Memory B cell (primary cell): ENCODE data around the gene ZG16.
A peak's percentile ranks its signal among the peaks of the same experiment; 100 is the strongest.
"Not testable (repeated sequence)": the region's sequence is repeated elsewhere in the genome, so short reads cannot be mapped to it uniquely, and the experiment has no call there.

Experiments
- ATAC-seq: fragments of 150-1000 bp; cut with Tn5 transposase; 2 replicates; pipeline ENCODE4 v1.10.0; 2021; ENCODE audit warnings: low read depth, mild to moderate bottlenecking, moderate library complexity
- DNase-seq, 2 donors: peaks; one replicate each; pipeline ENCODE4 v3.0.0; 2022; ENCODE audit warnings: low spot score in 2 of 2
- H3K27ac Mint-ChIP-seq: one replicate; pipeline ENCODE4 v1.8.0; 2022; ENCODE audit warnings: mild to moderate bottlenecking, moderate library complexity, mixed read lengths
- H3K27me3 Mint-ChIP-seq: one replicate; pipeline ENCODE4 v1.8.0; 2022; ENCODE audit warnings: mixed read lengths
- H3K36me3 Mint-ChIP-seq: one replicate; pipeline ENCODE4 v1.8.0; 2022; ENCODE audit warnings: mild to moderate bottlenecking, mixed read lengths
- H3K4me1 Mint-ChIP-seq: one replicate; pipeline ENCODE4 v1.8.0; 2022; ENCODE audit warnings: mixed read lengths
- H3K4me3 Mint-ChIP-seq: one replicate; pipeline ENCODE4 v1.8.0; 2022; ENCODE audit warnings: mild to moderate bottlenecking, moderate library complexity, mixed read lengths
- H3K9me3 Mint-ChIP-seq: one replicate; pipeline ENCODE4 v1.8.0; 2022; ENCODE audit warnings: mixed read lengths

Gene ZG16

GRCh38 chr16:29784901-29785500, 6.9 kb downstream of the ZG16 start:
- peak; percentile 63 to 71 for DNase-seq
- peak; percentile 97 for ATAC-seq
- peaks cover 9% of the 10 kb centered on the region for H3K4me1 Mint-ChIP-seq
- H3K4me3 Mint-ChIP-seq, result peak overlapping the region; percentile 80
- H3K36me3 Mint-ChIP-seq, result no peaks in the 10 kb centered on the region
- no peaks in the 10 kb centered on the region for H3K9me3 Mint-ChIP-seq
- H3K27ac Mint-ChIP-seq, result no peak overlapping the region
- no peaks in the 10 kb centered on the region for H3K27me3 Mint-ChIP-seq

DNA sequence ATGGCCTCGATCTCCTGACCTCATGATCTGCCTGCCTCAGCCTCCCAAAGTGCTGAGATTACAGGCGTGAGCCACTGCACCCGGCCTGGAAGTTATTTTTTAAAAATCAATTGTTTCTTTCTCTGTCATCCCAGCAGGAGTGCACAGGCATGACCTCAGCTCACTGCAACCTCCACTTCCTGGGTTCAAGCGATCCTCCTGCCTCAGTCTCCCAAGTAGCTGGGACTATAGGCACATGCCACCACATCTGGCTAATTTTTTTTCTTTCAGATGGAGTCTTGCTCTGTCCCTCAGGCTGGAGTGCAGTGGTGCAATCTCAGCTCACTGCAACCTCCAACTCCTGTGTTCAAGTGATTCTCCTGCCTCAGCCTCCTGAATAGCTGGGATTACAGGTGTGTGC, 9.1 kb downstream of the ZG16 start:
- H3K36me3 Mint-ChIP-seq, H3K4me3 Mint-ChIP-seq, DNase-seq, H3K9me3 Mint-ChIP-seq, H3K27me3 Mint-ChIP-seq, ATAC-seq, H3K27ac Mint-ChIP-seq: not testable (repeated sequence)
- peaks cover 25% of the 10 kb centered on the region for H3K4me1 Mint-ChIP-seq

- Mint-ChIP-seq H3K4me1 (peaks cover 37% of the 10 kb centered on the region), H3K36me3 (peaks cover 6% of the 10 kb centered on the region), H3K27ac (peak overlapping the region; percentile 91), H3K9me3 (no peaks in the 10 kb centered on the region), H3K27me3 (no peaks in the 10 kb centered on the region), H3K4me3 (peak overlapping the region; percentile 90)
- ATAC-seq (no peak), DNase-seq (no peak)
Measured at GRCh38 chr16:29789775-29790182, 11.7 kb downstream of the ZG16 start.

DNA sequence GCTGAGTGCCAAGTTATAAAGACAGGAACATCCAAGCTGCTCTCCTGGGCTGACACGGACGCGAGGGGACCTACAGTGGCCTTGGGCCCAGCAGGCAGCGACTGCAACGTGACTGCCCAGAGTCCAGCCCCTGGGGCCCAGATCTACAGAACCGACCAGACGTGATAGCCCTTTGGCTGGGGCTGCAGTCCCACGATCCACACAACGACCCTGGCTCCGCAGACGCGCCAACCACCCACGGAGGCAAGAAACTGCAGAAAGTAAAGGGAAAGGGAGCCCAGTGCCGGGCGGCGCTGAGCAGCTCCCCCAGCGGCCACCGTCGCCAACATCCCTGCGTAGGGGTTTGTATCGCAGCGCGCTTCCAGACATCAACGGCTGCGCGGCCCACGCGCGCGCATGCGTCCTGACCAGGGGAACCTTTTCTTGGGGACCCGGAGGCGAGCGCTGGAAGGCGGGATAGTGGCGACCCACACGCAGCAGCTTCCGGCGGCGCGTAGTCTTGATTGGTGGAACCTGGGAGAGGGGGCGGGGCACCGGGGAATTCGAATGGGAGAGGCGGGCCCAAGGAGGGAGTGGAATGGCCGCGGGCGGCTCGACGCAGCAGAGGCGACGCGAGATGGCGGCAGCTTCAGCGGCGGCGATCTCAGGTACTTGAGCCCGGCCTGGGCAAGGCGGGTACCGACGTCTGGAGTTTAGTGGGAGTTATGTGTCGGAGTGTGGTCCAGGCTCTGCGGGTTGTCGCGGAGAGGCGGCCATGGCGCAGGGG, 12.3 kb downstream of the ZG16 start, which contains the start of gene KIF22:
KIF22 (plus strand) TSS at position 569 of the 766 bp plus-strand sequence; CDS start at position 578, 9 bp downstream.
- peak; percentile 97 to 100 for DNase-seq
- Mint-ChIP-seq H3K4me3 (peak within 1 kb of the TSS; percentile 90), H3K36me3 (peaks cover 6% of the 10 kb centered on the region), H3K27me3 (no peaks in the 10 kb centered on the region), H3K27ac (peak within 1 kb of the TSS; percentile 91), H3K9me3 (no peaks in the 10 kb centered on the region), H3K4me1 (peaks cover 33% of the 10 kb centered on the region)
- peak; percentile 91 for ATAC-seq

- H3K36me3 Mint-ChIP-seq, result peaks cover 6% of the 10 kb centered on the region
- H3K4me3 Mint-ChIP-seq, result peak overlapping the region; percentile 90
- H3K9me3 Mint-ChIP-seq, result no peaks in the 10 kb centered on the region
- no peak for DNase-seq
- peak overlapping the region; percentile 91 for H3K27ac Mint-ChIP-seq
- no peak for ATAC-seq
- H3K4me1 Mint-ChIP-seq, result peaks cover 28% of the 10 kb centered on the region
- no peaks in the 10 kb centered on the region for H3K27me3 Mint-ChIP-seq
Measured at GRCh38 chr16:29790949-29791844, 13.1 kb downstream of the ZG16 start.

DNA sequence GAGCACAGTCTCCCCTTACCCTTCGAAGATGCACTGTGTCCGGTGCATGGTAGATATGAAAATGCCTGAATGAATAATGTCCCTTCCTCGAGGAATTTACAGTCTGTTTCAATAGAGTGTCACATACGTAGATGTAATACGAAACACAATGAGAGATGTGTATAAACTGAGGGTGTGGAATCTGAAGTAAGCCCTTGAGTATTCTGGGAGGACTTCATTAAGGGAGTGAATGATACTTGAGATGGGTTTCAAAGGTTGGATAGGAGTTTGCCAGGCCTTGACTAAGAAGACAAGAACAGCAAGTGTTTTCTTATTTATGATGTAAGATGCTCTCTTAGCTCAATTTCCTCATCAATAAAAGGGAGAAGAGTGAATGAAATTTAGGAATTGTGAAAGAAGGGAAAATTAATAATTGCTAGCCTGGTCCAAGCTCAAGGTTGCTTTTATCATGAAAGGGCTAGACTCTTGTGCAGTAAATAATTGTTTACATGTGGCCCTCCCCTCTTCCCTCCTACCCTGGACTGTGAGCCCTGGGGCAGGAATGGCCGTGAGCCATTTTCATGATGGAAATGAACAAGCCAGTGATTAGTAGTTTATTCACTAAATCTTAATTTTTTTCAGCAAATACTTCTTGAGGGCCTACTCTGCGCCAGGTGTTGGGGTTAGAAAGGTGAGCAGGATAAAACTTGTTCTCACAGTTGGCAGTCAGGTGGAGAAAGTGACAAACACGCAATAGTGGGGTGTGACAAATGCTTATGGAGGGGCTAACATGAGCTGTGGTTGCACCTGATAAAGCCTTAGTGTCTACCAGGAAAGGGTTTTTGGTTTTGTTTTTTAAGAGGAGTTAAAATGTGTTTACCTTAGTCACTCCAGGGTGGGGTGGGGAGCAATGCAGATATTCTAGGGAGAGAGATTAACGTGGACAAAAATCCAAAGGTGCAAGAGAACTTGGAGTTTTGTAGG, 14.1 kb downstream of the ZG16 start:
- no peaks in the 10 kb centered on the region for H3K9me3 Mint-ChIP-seq
- peak overlapping the region; percentile 91 for H3K27ac Mint-ChIP-seq
- ATAC-seq, result no peak
- peaks cover 30% of the 10 kb centered on the region for H3K4me1 Mint-ChIP-seq
- H3K36me3 Mint-ChIP-seq, result peaks cover 8% of the 10 kb centered on the region
- H3K4me3 Mint-ChIP-seq, result peak overlapping the region; percentile 90
- no peaks in the 10 kb centered on the region for H3K27me3 Mint-ChIP-seq
- no peak for DNase-seq

DNA sequence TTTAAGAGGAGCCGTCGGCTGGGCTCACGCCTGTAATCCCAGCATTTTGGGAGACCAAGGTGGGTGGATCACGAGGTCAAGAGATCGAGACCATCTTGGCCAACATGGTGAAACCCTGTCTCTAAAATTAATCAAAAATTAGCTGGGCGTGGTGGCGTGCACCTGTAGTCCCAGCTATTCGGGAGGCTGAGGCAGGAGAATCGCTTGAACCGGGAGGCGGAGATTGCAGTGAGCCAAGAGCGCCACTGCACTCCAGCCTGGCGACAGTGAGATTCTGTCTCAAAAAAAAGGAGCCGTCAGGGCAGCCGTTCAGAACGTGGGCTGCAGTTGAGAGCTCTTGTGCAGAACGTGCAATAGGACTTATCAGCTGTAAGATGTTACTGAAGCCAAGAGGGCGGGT, 15.1 kb downstream of the ZG16 start:
- not testable (repeated sequence) for ATAC-seq, H3K4me3 Mint-ChIP-seq

DNA sequence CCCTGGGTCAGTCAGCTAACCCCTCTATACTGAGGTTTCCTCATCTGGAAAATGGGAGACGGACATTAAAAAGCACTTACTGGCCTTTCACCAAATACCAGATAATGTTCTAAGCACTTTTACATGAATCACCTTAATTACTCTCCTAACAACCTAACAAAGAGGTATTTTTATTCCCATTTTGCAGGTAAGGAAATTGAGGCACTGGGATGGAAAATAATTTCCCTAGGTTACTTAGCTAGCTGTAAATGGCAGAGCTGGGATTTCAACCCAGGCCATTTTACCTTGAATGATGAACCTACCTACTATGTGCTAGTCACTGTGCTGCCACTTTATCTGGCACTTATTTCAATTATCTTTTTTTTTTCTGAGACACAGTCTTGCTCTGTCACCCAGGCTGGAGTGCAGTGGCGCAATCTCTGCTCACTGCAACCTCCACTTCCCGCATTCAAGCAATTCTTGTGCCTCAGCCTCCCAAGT, 16.2 kb downstream of the ZG16 start:
- H3K9me3 Mint-ChIP-seq, result no peaks in the 10 kb centered on the region
- H3K27me3 Mint-ChIP-seq, result no peaks in the 10 kb centered on the region
- H3K36me3 Mint-ChIP-seq, result peaks cover 18% of the 10 kb centered on the region
- DNase-seq (no peak), ATAC-seq (no peak)
- H3K4me3 Mint-ChIP-seq, result no peak overlapping the region
- H3K27ac Mint-ChIP-seq, result no peak overlapping the region
- peaks cover 30% of the 10 kb centered on the region for H3K4me1 Mint-ChIP-seq

More for the DNA sequence above, 15.1 kb downstream of the ZG16 start:
- not testable (repeated sequence) for DNase-seq, H3K9me3 Mint-ChIP-seq, H3K27ac Mint-ChIP-seq, H3K27me3 Mint-ChIP-seq
- Mint-ChIP-seq H3K4me1 (peaks cover 30% of the 10 kb centered on the region), H3K36me3 (peaks cover 11% of the 10 kb centered on the region)

- H3K27ac Mint-ChIP-seq, result peak overlapping the region; percentile 1
- peaks cover 13% of the 10 kb centered on the region for H3K36me3 Mint-ChIP-seq
- H3K9me3 Mint-ChIP-seq, result no peaks in the 10 kb centered on the region
- DNase-seq (no peak), ATAC-seq (no peak)
- no peaks in the 10 kb centered on the region for H3K27me3 Mint-ChIP-seq
- H3K4me1 Mint-ChIP-seq, result peaks cover 16% of the 10 kb centered on the region
- no peak overlapping the region for H3K4me3 Mint-ChIP-seq
Measured at GRCh38 chr16:29802416-29802935, 24.4 kb downstream of the ZG16 start.

GRCh38 chr16:29804020-29804419, 26.0 kb downstream of the ZG16 start:
- Mint-ChIP-seq H3K36me3 (peaks cover 6% of the 10 kb centered on the region), H3K27ac (peak overlapping the region; percentile 98), H3K9me3 (no peaks in the 10 kb centered on the region), H3K27me3 (no peaks in the 10 kb centered on the region), H3K4me3 (peak overlapping the region; percentile 100), H3K4me1 (peaks cover 28% of the 10 kb centered on the region)
- DNase-seq (no peak), ATAC-seq (no peak)

- ATAC-seq (no peak), DNase-seq (peak in 1 of 2 donors; percentile 30)
- Mint-ChIP-seq H3K4me1 (peaks cover 28% of the 10 kb centered on the region), H3K9me3 (no peaks in the 10 kb centered on the region), H3K36me3 (peaks cover 6% of the 10 kb centered on the region), H3K27me3 (no peaks in the 10 kb centered on the region), H3K27ac (peak overlapping the region; percentile 98), H3K4me3 (peak overlapping the region; percentile 100)
Measured at GRCh38 chr16:29804455-29805231, 26.6 kb downstream of the ZG16 start.
